Keratinocyte (primary cell): ENCODE measurements around the gene PAQR6. TPM values are rescaled to one million over a fixed set of nuclear protein-coding genes. Genes with fewer than 3 reads are reported as not detected.

Experiments used
- DNase-seq: peaks from one replicate; pipeline ENCODE4 v3.0.0-alpha.2; 2011; ENCODE audit warnings: low read depth, missing footprints, low spot score
- FAIRE-seq: peaks from 2 replicates; lab custom pipeline; 2011; peaks lifted over from hg19 to GRCh38; lab: Jason Lieb, UNC
- H2AFZ ChIP-seq: 2 replicates; pipeline ENCODE4 v1.6.0; 2012; ENCODE audit warnings: low read length, control low read depth, inconsistent platforms; ENCODE audit not compliant: control insufficient read depth
- H3K27ac ChIP-seq: 2 replicates; pipeline ENCODE4 v1.5.1; 2011; ENCODE audit warnings: low read length; ENCODE audit not compliant: control insufficient read depth, insufficient read depth
- H3K27me3 ChIP-seq: 3 replicates; pipeline ENCODE4 v1.6.0; 2011; ENCODE audit warnings: low read length; ENCODE audit not compliant: control insufficient read depth, insufficient read depth; ENCODE audit errors: extremely low read depth
- H3K36me3 ChIP-seq, 2 experiments: 2 replicates in 1 of 2; 3 replicates in 1 of 2; pipeline ENCODE4 v1.5.1; 2011; ENCODE audit warnings: low read length in 2 of 2, mild to moderate bottlenecking in 1 of 2; ENCODE audit not compliant: control insufficient read depth in 2 of 2, insufficient read depth in 2 of 2; ENCODE audit errors: extremely low read depth in 1 of 2
- H3K4me1 ChIP-seq: 3 replicates; pipeline ENCODE4 v1.5.1; 2011; ENCODE audit warnings: low read length; ENCODE audit not compliant: control insufficient read depth, insufficient read depth; ENCODE audit errors: extremely low read depth
- H3K4me2 ChIP-seq: 3 replicates; pipeline ENCODE4 v1.6.0; 2011; ENCODE audit warnings: low read depth, low read length; ENCODE audit not compliant: control insufficient read depth, insufficient read depth; ENCODE audit errors: extremely low read depth
- H3K4me3 ChIP-seq, 3 experiments: fragments of 200-600 bp in 1 of 3; sonication (generic) in 1 of 3; 2 replicates in 2 of 3; 3 replicates in 1 of 3; pipeline ENCODE4 v1.5.1; 2011 to 2016; ENCODE audit warnings: low read length in 3 of 3, mild to moderate bottlenecking in 3 of 3, control low read depth in 2 of 3, inconsistent platforms in 1 of 3, low read depth in 1 of 3, mixed read lengths in 1 of 3, mixed run types in 1 of 3, moderate library complexity in 1 of 3; ENCODE audit not compliant: control insufficient read depth in 2 of 3, insufficient read depth in 2 of 3; ENCODE audit errors: extremely low read depth in 1 of 3
- H3K79me2 ChIP-seq: 2 replicates; pipeline ENCODE4 v1.6.0; 2012; ENCODE audit warnings: low read length; ENCODE audit not compliant: control insufficient read depth, insufficient read depth
- H3K9ac ChIP-seq: 3 replicates; pipeline ENCODE4 v1.6.0; 2011; ENCODE audit warnings: low read length; ENCODE audit not compliant: control insufficient read depth, insufficient read depth; ENCODE audit errors: extremely low read depth
- H3K9me1 ChIP-seq: 3 replicates; pipeline ENCODE4 v1.6.0; 2011; ENCODE audit warnings: low read length; ENCODE audit not compliant: control insufficient read depth, insufficient read depth; ENCODE audit errors: extremely low read depth
- H3K9me3 ChIP-seq: 2 replicates; pipeline ENCODE4 v1.5.1; 2012; ENCODE audit warnings: low read depth, low read length; ENCODE audit not compliant: control insufficient read depth
- H4K20me1 ChIP-seq: 3 replicates; pipeline ENCODE4 v1.6.0; 2011; ENCODE audit warnings: low read length; ENCODE audit not compliant: control insufficient read depth, insufficient read depth; ENCODE audit errors: extremely low read depth
- CTCF ChIP-seq, 3 experiments: IDR thresholded peaks in 1 of 3; conservative IDR thresholded peaks in 1 of 3; optimal IDR thresholded peaks in 1 of 3; 2 replicates in 2 of 3; 3 replicates in 1 of 3; pipeline versions ENCODE3 to v1.5.1; 2011; ENCODE audit warnings: low read length in 3 of 3, mild to moderate bottlenecking in 3 of 3, moderate library complexity in 2 of 3, control low read depth in 1 of 3, inconsistent platforms in 1 of 3; ENCODE audit not compliant: insufficient read depth in 2 of 3; ENCODE audit errors: extremely low read depth in 1 of 3
- EZH2 ChIP-seq: IDR thresholded peaks from one replicate; pipeline ENCODE4 v1.6.1; 2012; ENCODE audit warnings: inconsistent platforms, mild to moderate bottlenecking, low read length, moderate library complexity
- dilution Hi-C: fragments of 300-500 bp; cut with MboI; formaldehyde crosslinking; loops from one replicate; pipeline ENCODE4 v1.7.0; 2020; ENCODE audit warnings: low sequenced_read_pairs; ENCODE audit not compliant: extremely low pct_ligation_motif_present
- polyA plus RNA-seq, 5 experiments: library from polyadenylated mRNA; depleted of rRNA in 3 of 5; stranded (reverse) in 3 of 5; stranded (forward) in 1 of 5; unstranded in 1 of 5; fragments of >200 nt; gene quantifications; 1 replicate in 1 of 5; 2 replicates in 3 of 5; 3 replicates in 1 of 5; pipeline versions ENCODE4 v1.2.1 to v1.2.3, GENCODE V29; 2011 to 2012; ENCODE audit warnings: missing spikeins in 2 of 5, low read depth in 1 of 5, low replicate concordance in 1 of 5

PAQR6 gene
- polyA plus RNA-seq, 1 donor (not counting 4 experiments of a cell fraction or from before 2014, with no cell fraction given): 1.00 TPM

GRCh38 chr1:156229809-156230472 is 17.9 kb downstream of the PAQR6 start:
- no peaks in the 10 kb centered on the region for H3K79me2 ChIP-seq
- no peak overlapping the region for H2AFZ ChIP-seq
- H3K27ac ChIP-seq: no peak overlapping the region
- H3K4me2 ChIP-seq: no peak overlapping the region
- no peak overlapping the region for H3K9ac ChIP-seq
- dilution Hi-C loops: no loop called here
- H4K20me1 ChIP-seq: no peaks in the 10 kb centered on the region
- no peak for TF ChIP-seq EZH2
- TF ChIP-seq CTCF (optimal IDR thresholded peaks at IDR 0.05 in 1 of 3, IDR thresholded peaks at IDR 0.05 in 1 of 3, conservative IDR thresholded peaks at IDR 0.05 in 1 of 3; ENCODE audit: extremely low read depth in 1 of 3, insufficient read depth in 2 of 3, low read length in 3 of 3): no peak
- FAIRE-seq: no peak
- H3K4me1 ChIP-seq: peaks cover 8% of the 10 kb centered on the region
- no peaks in the 10 kb centered on the region for H3K27me3 ChIP-seq
- H3K36me3 ChIP-seq: peaks cover 4 to 5% of the 10 kb centered on the region in 2 experiments
- no peak for DNase-seq
- H3K9me1 ChIP-seq: no peaks in the 10 kb centered on the region
- H3K9me3 ChIP-seq: no peaks in the 10 kb centered on the region
- H3K4me3 ChIP-seq: no peak overlapping the region

GRCh38 chr1:156228501-156228900 is 19.4 kb downstream of the PAQR6 start:
- no peak for FAIRE-seq
- H3K9me3 ChIP-seq: no peaks in the 10 kb centered on the region
- TF ChIP-seq CTCF (optimal IDR thresholded peaks at IDR 0.05 in 1 of 3, IDR thresholded peaks at IDR 0.05 in 1 of 3, conservative IDR thresholded peaks at IDR 0.05 in 1 of 3; ENCODE audit: extremely low read depth in 1 of 3, insufficient read depth in 2 of 3, low read length in 3 of 3) (no peak), EZH2 (no peak)
- H3K27ac ChIP-seq: no peak overlapping the region
- dilution Hi-C loops: no loop called here
- no peak overlapping the region for H2AFZ ChIP-seq
- H3K36me3 ChIP-seq: peaks cover 3 to 8% of the 10 kb centered on the region in 2 experiments
- H3K9me1 ChIP-seq: no peaks in the 10 kb centered on the region
- H3K4me3 ChIP-seq: no peak overlapping the region
- H3K4me1 ChIP-seq: peaks cover 5% of the 10 kb centered on the region
- H3K27me3 ChIP-seq: no peaks in the 10 kb centered on the region
- no peak for DNase-seq
- no peaks in the 10 kb centered on the region for H3K79me2 ChIP-seq
- H3K4me2 ChIP-seq: no peak overlapping the region
- H4K20me1 ChIP-seq: no peaks in the 10 kb centered on the region
- H3K9ac ChIP-seq: no peak overlapping the region
